GM18907 (cell line): Measurements from ENCODE around the gene ATXN2L.
"Not testable (repeated sequence)": the region's sequence is repeated elsewhere in the genome, so short reads cannot be mapped to it uniquely, and the experiment has no call there.

Source experiments
- ATAC-seq: cut with Tn5 transposase; IDR thresholded peaks from one replicate; pipeline ENCODE4 v1.9.1; 2021; ENCODE audit warnings: mild to moderate bottlenecking, moderate library complexity; ENCODE audit not compliant: unreplicated experiment

ATXN2L gene

DNA sequence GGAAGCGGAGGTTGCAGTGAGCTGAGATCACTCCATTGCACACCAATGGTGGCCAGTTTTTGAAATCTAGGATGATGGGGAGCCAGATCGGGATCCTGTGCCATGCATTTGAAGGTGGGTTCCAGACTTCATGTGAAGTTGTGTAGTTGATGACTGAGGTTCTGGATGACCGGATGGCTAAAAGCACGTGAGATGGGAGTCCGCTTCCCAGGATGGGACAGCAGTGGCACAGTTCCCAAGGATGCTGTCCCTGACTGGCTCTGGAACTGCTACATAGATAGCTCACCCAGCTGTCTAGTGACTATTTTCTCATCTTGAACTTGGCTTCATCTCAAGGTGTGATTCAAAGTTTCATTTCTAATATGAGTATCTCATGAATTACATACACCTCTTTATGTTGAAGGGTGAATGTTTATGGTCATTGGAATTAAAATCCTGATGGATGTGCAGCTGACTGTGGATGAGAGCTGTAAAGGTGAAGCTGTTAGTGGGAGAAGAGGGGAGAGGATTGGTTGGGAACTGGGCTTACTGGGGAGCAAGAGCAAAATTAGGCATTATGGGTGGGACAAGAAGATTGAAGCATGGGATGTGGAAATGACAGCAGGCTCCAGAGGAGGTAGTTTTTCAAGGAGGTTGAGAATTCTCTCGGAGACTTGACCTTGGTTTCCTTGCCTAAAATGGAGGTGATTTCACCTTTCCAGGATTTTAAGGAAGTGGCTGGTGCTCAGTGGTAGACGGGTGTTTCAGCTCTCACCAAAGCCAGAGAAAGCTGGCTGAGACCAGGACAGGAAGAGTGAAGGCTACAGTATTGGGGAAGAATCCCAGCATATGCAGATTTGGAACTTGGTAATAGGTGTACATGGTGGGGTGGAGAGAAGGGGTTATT lies 15.1 kb downstream of the ATXN2L start:
- ATAC-seq: no peak

DNA sequence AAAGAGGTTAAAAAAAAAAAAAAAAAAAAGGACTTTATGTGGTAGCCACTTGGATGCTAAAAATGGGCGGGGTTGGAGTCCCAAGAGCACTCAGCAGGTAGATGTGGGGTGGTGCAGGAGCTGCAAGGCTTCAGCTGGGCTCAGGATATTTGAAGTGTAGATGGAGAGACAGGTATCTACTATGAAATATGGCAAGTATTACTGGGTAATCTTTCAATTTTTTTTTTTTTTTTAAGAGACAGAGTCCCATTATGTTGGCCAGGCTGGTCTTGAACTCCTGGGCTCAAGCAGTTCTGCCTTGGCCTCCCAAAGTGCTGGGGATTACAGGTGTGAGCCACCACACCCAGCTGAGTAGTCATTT lies 15.7 kb downstream of the ATXN2L start:
- ATAC-seq: no peak

GRCh38 chr16:28839004-28839639 lies 16.3 kb downstream of the ATXN2L start:
- ATAC-seq: no peak

- ATAC-seq: no peak
Observed at GRCh38 chr16:28839899-28840298, 17.1 kb downstream of the ATXN2L start.

DNA sequence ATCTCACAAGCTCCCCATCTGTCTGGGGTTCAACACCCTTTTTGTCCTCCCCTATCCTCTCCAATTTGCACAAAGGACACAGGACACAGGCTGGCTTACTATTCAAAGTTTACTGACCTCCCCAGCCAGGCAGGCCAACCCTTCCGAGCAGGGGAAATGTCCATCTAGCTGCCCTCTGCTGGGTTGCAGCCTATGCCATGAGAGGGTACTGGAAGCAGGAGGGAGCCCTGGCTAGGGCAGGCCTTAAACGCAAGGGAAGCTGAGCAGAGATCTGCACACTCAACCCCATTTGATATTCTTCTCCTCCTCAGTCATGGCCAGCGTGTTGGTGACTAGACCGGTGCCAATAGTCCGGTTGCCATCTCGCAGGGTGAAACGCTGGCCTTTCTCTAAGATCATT lies 19.9 kb downstream of the ATXN2L start:
- no peak for ATAC-seq

DNA sequence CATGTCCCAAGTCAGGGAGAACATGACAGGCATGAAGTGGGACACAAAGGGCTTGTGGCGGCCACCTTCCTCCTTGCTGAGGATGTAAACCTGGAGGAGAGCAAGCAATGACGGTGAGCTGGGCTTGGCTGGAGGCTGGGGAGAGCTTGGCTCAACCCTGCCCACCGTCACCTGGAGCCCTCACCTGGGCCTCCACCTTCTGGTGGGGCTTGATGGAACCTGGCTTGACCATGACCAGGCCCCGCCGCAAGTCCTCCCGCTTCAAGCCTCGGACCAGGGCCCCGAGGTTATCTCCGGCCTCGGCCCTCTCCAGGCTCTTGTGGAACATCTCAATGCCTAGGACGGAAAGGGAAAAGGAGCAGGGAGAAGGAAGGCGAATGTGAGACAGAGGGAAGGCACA lies 21.0 kb downstream of the ATXN2L start:
- no peak for ATAC-seq

DNA sequence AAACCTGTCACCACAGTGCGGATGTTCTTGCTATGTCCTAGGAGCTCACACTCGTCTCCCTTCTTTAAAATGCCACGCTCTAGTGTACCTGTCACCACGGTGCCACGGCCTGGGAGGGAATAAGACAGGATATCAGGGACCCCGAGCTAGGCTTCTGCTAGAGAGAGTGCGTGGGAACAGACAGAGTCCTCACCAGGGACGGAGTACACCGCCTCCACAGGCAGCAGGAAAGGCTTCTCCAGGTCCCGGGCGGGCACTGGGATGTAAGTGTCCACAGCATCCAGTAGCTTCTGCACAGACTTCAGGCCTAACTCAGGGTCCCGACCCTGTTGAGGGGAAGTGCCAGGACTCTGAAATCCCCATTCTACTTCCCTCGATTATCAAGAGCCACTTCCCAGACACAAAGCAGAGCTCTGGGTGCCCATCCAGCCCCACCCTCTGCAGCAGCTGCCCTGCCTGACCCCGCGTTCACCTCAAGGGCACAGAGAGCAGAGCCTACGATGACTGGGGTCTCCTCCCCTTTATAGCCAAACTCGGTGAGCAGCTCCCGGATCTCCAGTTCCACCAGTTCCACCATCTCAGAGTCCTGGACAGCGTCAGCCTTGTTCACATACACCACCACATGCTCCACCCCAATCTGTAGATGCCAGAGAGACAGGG lies 21.6 kb downstream of the ATXN2L start:
- no peak for ATAC-seq

DNA sequence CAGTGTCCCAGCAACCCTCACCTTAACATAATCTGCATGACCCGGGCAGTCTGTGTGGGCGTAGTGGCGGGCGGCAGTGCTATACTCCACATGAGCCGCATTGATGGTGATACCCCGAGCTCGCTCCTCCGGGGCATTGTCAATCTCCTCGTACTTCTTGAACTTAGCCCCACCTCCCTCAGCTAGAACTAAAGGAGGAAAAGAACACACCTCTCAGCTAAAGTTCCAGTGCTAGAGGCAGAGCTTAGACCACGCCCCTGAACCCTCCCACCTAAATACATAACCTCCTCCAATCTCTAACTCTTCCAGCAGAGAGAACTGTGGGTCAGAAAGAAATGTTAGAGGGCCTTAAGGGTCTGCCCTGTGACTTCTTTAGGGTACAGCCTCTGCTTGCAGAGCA lies 22.5 kb downstream of the ATXN2L start:
- ATAC-seq: no peak

DNA sequence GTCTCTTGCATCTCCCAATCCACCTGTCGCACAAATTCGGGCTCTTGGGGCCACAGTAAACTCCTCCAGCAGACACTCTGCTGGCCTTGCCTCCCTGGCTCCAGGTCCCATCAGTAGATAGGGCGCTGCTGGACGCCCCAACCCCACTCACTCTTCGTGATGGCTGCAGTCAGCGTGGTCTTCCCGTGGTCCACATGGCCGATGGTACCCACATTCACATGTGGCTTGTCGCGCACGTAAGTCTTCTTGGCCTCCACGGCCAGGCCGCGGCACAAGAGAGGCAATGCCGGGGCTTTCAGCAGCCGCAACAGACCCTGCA lies 22.9 kb downstream of the ATXN2L start:
- peak; percentile 8 for ATAC-seq

- peak; percentile 87 for ATAC-seq
Observed at GRCh38 chr16:28846080-28846932, 23.5 kb downstream of the ATXN2L start, which contains the start of gene TUFM. TUFM (minus strand) TSS chr16:28846348; CDS start chr16:28846269, 79 bp downstream.

GRCh38 chr16:28846933-28847273 lies 24.1 kb downstream of the ATXN2L start:
- ATAC-seq: peak; percentile 3

DNA sequence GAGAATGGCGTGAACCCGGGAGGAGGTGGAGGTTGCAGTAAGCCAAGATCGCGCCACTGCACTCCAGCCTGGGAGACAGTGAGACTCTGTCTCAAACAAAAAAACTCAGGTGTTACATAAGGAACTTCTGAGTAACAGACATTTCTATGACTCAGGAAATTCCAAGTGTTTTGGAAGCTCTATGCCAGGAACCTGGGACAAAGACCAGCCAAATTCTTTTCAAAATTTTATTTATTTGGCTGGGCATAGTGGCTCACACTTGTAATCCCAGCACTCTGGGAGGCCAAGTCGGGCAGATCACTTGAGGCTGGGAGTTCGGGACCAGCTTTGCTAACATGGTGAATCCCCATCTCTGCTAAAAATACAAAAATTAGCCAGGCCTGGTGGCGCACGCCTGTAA lies 35.6 kb downstream of the ATXN2L start:
- no peak for ATAC-seq

DNA sequence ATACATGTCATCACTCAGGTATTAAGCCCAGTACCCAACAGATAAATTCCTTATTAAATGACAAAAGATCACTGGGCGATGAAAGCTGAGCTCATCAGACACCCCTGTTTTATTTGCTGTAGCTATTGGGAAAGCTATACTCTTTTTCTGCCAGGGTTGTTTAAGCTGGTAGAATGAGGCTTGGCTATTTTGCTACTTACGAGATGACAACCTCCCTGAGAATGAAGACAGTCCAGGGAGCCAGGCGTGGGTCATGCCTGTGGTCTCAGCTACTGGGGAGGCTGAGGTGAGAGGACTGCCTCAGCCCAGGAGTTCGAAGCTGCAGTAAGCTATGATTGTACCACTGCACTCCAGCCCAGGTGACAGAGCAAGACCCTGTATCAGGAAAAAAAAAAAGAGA lies 36.5 kb downstream of the ATXN2L start:
- ATAC-seq: no peak

- no peak for ATAC-seq
Observed at GRCh38 chr16:28863929-28864793, 41.4 kb downstream of the ATXN2L start.

DNA sequence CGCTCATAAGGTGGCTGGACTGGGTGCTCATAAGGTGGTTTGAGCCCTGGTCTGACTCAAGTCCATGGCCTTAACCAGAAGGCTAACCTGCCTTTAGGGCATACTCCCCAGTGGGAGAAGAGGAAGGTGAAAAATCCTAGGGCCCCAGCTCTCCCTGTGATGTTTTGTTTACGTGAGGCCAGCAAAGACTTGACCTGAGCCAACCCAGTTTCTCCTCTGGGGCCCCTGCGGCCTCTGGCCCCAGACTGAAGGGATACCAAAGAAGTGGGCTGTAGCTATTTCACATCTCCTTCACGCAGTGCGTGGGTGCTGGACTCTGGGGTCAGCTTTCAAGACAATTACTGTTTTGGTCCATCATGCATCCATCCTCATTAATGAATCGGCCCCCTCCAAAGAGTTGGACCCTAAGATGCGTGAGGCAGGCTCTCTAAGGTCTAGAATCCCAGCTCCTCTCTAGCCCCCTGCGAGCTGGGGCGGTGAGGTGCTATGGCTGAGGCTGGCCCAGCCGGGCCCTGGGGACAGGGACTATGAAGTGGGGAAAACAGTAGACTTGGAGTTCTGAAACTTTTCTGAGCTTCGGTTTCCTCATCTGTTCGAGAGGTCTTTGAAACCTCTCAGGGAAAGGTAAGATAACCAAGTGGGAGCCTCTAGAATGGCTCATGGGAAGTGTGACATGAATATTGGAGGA lies 42.3 kb downstream of the ATXN2L start:
- ATAC-seq: no peak

GRCh38 chr16:28865722-28866453 lies 43.1 kb downstream of the ATXN2L start:
- ATAC-seq: no peak

- ATAC-seq: no peak
Observed at GRCh38 chr16:28866454-28866804, 43.6 kb downstream of the ATXN2L start.

DNA sequence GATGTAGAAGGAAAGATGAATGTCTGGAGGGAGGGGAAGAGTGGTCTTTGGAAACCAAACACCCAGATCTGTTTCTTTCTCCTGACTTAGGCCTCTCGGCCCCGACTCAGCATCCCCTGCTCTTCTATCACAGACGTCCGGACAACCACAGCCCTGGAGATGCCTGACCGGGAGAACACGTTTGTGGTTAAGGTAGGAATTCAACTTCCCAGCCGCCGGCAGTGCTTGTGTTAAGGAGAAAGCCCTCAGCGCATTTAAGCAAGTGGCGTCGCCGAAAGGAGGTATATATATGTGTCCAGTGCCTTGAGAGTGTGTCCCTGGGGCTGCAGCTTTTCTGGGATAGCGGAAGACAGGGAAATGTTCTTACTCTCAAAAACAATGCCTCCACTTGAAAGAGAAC lies 44.4 kb downstream of the ATXN2L start:
- no peak for ATAC-seq

GRCh38 chr16:28867646-28868045 lies 44.8 kb downstream of the ATXN2L start:
- ATAC-seq: not testable (repeated sequence)
